Erythroblast (primary cell): Measurements from ENCODE around the gene TMEM214.

Experiments used
- GATA1 ChIP-seq: IDR thresholded peaks from 2 replicates; pipeline ENCODE4 v1.6.1; 2011; ENCODE audit warnings: low read depth, mild to moderate bottlenecking, control low read depth, low read length, moderate library complexity
- POLR2A ChIP-seq: IDR thresholded peaks from 2 replicates; pipeline ENCODE4 v1.6.1; 2011; ENCODE audit warnings: mild to moderate bottlenecking, low read length

GRCh38 chr2:27071277-27071989, 38.7 kb downstream of the TMEM214 start, which contains the start of gene OST4:
- TF ChIP-seq POLR2A (peak; percentile 95), GATA1 (no peak)
